ENCODE data around the gene SPATC1L.

The SPATC1L gene

DNA sequence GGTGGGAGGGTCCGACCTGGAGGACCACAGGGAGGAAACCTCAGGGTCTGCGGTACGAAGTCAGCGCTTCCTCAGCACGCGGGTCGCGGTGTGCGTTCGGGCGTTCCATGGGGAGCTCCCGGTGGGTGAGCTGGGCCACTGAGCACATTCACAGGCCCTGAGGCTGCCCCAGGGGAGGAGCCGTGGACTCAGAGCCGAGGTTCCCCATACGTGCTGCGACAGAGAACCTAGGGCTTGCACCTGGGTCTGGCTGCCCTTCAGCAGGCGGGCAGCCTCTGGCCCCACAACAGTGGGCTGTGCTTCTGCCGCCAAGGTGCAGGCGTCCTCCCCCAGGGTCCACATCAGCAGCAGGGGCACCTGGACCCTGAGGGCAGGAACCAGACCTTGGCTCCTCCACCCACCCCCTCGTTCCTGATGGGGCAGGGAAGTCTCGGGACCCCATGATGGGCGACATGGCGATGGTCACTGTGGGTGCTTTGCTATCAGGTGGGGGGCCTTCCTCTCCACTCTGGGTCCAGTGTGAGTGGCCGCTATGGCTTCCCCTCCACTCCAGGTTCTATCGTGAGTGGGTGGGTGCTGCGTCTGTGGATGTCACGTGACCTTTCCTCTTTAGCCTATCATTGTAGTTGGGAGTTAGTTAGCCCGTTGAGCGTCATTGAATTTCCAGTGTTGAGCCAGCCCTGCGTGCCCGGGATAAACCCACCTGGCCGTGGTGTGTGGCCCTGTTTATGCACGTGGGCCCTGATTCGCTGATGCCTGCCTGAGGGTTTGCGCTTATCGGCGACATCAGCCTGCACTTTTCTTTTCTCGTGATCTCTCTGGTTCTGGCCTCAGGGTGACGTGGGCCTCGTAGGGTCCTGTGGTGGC, 56.8 kb downstream of the SPATC1L start:
- DNase-seq (ENCODE audit: insufficient read length, low spot score) (no peak), FAIRE-seq (no peak)
- TF ChIP-seq, protein P1, sequence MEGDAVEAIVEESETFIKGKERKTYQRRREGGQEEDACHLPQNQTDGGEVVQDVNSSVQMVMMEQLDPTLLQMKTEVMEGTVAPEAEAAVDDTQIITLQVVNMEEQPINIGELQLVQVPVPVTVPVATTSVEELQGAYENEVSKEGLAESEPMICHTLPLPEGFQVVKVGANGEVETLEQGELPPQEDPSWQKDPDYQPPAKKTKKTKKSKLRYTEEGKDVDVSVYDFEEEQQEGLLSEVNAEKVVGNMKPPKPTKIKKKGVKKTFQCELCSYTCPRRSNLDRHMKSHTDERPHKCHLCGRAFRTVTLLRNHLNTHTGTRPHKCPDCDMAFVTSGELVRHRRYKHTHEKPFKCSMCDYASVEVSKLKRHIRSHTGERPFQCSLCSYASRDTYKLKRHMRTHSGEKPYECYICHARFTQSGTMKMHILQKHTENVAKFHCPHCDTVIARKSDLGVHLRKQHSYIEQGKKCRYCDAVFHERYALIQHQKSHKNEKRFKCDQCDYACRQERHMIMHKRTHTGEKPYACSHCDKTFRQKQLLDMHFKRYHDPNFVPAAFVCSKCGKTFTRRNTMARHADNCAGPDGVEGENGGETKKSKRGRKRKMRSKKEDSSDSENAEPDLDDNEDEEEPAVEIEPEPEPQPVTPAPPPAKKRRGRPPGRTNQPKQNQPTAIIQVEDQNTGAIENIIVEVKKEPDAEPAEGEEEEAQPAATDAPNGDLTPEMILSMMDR (IDR thresholded peaks at IDR 0.05; ENCODE audit: insufficient read depth, missing control alignments), result no peak

DNA sequence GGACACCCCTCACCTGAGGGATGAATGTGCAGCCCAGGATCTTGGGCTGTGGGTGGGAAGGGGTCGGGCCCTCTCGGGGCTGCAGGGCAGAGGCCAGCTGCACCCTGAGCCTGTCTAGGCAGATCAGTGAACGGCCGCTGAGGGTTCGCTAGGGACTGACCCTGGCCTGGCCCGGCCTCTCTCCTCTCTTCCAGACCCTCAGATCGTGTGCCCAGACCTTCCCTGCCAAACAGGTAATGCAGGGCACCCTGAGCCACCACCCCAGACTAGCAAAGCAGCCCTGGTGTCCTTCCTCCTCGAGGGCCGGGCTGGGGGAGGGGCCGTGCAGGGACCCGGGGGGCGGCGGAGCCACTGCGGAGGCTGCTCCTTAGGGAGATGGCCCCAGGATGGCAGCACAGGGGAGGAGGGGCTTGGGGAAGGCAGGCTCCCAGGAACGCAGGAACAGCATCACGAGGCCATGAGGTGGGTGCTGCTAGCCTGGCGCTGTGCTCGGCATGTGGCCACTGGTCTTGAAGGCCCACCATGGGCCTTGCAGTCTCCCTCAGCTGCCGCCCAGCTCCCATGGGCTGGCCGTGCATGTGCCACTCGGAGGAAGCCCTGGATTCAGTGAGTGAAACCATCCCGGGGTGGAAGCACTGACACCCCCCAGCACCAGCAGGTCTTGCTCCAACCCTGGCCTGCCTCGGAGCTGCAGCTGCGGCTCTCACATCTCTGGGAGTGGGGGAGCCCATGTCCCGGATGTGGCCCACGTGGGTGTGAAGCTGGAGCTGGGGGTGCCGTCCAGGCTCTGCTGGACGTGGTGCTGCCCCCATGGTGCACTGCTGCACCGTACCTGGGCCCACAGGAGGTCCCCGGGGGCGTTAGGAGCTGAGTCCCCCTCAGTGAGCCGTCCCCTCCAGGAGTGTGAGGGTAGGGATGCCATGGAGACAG, 57.7 kb downstream of the SPATC1L start:
- TF ChIP-seq, protein P1 (IDR thresholded peaks at IDR 0.05; ENCODE audit: insufficient read depth, missing control alignments), result no peak
- FAIRE-seq, result no peak
- DNase-seq (ENCODE audit: insufficient read length, low spot score), result peak; percentile 21

DNA sequence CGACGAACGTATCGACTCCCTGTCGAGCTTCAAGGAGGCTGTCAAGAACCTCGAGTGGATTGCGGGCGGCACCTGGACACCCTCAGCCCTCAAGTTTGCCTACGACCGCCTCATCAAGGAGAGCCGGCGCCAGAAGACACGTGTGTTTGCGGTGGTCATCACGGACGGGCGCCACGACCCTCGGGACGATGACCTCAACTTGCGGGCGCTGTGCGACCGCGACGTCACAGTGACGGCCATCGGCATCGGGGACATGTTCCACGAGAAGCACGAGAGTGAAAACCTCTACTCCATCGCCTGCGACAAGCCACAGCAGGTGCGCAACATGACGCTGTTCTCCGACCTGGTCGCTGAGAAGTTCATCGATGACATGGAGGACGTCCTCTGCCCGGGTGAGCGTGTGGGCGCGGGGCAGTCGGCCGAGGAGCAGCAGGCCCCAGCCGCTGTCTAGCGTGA, 58.4 kb downstream of the SPATC1L start:
- TF ChIP-seq, protein P1 (IDR thresholded peaks at IDR 0.05; ENCODE audit: insufficient read depth, missing control alignments), result no peak
- FAIRE-seq (no peak), DNase-seq (ENCODE audit: insufficient read length, low spot score) (peak; percentile 12)

DNA sequence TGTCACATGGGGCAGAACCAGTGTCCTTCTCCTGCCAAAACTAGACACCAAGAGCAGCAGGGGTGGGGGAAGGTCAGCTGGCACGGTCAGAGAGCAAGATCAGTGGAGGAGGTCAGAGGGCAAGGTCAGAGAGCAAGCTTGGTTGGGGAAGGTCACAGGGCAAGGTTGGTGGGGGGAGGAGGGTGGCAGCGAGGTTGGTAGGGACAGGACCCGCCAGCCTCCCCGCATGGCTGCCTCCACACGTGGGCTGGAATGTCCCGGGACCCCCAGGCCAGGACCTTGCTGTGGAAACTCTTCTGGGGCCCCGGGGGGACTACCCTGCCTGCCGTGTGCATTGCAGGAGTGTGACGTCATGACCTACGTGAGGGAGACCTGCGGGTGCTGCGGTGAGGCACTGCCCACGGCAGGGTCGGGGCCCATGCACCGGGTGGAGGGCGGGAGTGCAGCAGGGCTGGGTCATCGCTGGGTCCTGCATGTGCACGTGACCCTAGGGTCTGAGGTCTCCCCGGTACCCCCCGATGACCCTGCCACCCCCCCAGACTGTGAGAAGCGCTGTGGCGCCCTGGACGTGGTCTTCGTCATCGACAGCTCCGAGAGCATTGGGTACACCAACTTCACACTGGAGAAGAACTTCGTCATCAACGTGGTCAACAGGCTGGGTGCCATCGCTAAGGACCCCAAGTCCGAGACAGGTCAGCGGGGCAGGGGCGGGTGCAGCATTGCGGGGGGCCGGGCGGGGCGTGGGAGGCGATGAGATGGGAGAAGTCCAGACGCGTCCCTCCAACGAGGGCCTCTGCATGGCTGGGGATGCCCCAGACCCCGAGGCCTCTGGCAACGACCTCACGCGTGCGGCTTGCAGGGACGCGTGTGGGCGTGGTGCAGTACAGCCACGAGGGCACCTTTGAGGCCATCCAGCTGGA, 59.1 kb downstream of the SPATC1L start:
- TF ChIP-seq, protein P1 (IDR thresholded peaks at IDR 0.05; ENCODE audit: insufficient read depth, missing control alignments), result no peak
- FAIRE-seq, result no peak
- DNase-seq (ENCODE audit: insufficient read length, low spot score), result no peak

DNA sequence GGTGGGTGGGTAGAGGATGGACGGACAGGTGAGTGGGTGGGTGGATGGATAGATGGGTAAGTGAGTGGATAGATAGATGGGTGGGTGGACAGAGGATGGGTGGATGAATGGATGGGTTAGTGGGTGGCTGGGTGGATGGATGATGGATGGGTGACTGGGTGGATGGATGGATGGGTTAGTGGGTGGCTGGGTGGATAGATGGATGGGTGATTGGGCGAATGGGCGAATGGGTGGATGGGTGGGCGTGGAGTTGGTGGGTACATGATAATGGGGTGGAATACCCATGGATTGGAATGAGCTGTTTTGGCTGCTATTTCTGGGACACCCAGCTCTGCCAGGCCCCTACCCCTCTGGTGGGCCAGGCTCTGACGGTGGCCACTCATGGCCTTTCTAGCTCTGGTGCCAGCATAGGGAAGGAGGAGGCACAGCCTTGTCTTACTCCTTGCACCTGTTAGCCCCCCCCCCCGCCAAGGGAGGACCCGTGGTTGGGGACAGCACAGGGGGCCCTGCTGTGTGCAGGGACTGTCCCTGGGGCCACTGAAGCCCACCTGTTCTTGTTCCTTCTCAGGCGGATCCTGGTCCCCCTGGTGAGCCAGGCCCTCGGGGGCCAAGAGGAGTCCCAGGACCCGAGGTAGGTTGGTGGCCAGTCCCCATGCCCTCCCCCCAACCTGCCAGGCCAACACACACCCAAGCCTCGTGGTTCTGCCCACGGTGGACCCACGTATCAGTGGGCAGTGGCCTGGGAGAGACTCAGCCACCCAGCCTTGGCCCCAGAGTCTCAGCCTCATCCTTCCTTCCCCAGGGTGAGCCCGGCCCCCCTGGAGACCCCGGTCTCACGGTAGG, 60.0 kb downstream of the SPATC1L start:
- DNase-seq (ENCODE audit: insufficient read length, low spot score), result peak; percentile 13
- no peak for FAIRE-seq
- TF ChIP-seq, protein P1 (IDR thresholded peaks at IDR 0.05; ENCODE audit: insufficient read depth, missing control alignments), result no peak

Measured in D721Med (cell line).